Measurements from ENCODE around the gene EVA1A.

Gene EVA1A

DNA sequence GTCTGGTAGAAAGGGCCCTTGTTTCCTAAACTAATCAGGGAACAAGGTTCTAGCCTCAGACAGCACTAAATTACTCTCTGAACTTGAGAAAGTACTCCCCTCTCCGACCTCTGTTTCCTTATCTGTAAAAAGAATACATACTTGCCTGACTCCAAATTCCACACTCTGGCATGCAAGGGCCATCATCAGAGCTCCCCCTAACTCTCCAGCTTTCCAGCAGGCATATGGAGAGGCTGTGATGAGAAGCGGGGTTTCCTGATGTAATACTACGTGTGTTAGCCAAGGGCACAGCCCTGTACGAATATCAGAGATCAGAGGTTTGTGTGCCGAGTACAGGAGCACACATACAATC is 1.8 kb upstream of the EVA1A start:
- DNase-seq: no peak

DNA sequence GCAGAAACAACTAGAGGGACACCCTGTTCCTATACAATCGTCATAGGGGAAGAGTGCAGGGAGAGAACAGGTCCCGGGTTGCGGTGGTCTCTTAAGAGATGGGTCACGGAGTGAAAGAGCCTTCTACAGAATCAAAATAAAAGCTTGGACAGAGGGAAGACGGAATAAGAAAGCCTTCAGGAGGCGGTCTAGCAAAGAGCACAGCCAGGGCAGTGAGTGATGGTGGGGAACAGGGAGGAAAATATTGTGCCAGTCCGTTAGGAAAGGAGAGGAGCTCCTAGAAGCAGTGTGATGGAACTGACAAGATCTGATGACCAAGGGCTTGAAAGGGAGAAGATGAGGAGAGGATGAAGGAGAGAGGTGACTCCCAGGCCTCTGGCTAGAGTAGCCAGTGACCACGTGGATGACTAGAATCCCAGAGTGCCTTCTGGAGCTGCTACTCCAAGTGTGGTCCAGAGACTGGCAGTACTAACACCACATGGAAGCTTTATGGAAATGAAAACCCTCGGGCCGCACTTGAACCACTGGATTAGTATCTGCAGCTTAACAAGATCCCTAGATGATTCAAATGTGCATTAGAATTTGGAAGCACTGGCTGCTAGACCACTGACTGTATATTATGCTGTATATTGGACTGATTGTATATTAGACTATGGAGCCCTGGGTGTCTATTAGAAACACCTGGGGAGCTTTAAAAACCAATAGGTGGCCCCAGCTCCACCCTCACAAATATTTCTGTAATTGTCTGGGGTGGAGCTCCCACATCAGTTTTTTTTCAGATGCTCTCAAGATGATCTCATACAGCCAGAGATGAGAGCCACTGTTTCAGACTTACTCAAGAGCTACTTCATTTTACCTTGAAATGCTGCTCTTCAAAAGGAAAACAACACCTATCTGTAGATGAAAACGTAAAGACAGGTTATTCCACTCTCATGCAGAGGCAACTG is 1.1 kb upstream of the EVA1A start:
- no peak for DNase-seq

DNA sequence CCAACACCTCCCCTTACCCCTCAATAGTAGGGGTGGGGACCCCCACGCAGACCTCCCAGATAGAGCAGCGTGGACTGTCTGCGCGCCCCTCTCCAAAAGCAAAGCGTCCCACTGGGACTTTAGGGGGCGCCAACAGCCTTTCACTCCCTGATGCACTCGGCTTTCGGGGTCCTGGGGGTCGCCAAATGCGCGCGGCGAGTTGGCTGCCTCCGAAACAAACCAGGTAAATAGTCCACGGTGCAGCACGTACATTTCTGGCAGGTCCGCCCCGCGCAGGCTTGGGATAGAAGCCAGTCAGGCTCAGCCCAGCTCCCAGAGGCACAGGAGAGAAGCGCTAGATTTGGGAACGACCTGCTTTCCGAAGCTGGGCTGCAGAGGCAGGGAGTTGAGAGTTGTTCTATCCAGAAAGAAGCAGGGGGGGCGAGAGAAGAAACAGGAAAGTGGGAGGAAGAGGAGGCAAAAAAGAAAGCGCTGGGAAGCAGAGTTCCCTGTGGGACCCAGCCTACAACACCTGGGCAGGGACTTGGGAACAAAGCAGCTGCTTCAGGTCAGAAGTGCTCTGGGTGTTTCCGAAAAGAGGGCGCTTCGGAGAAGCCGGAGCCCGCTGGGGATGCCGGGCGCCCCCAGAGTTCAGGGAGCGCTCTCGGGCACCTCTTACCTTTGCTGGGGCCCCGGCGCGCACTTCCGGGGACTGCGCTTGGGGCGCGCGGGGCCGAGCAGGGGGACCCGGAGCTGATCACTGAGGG is 544 bp downstream of the EVA1A start:
- peak; percentile 54 for DNase-seq

DNA sequence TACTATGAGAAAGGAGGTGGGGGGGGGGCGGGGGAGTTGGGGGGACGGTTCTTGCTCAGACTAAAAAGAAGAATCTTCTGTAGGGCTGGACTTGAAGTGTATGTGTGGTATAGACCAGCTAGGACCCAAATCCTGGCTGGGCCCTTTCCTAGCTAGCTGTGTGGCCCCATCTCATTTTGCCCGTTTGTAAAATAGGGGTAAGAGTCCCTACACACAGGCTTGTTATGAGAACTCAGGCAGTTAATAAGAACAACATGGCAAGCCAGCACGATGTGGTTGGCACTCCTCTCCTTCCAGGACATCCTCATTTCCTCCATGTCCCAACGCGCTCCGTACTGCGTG is 1.1 kb downstream of the EVA1A start:
- no peak for DNase-seq

DNA sequence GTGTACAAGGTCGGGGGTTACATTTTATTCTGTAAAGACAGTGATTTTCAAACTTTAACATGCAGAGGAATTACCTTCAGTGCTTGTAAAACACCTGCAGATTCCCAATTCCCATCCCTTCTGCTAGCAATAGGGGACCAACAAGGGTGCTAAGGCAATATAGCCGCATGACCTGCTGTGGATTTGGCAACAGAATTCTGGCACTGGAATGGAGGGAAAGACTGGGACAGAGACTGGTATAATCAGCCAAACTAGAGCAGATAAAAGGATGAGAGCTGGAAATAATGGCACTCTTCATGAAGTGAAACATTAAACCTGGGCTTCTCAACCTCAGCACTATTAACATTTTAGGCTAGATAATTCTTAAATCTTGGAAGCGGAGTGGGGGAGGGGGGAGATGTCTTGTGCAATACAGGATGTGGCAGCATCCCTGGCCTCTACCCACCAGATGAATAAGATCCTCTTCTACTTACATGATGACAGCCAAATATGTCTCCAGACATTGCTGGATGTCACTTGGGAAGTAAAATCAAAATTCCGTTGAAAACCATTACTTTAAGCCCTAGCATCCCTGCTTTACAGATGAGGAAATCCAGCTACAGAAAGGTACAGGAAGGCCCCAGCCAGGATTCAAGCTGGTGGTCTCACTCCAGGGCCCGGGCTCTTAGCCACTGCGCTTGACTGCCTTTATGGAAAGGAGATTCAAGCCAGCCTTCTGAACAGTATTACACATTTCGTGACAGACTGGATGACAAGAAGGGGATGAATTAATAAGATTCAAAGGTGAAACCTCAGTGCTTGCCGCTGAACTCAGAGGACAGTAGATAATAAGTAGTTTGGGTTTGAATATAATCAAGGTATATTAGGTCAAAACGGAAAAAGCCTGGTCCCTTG is 1.7 kb downstream of the EVA1A start:
- DNase-seq: no peak

DNA sequence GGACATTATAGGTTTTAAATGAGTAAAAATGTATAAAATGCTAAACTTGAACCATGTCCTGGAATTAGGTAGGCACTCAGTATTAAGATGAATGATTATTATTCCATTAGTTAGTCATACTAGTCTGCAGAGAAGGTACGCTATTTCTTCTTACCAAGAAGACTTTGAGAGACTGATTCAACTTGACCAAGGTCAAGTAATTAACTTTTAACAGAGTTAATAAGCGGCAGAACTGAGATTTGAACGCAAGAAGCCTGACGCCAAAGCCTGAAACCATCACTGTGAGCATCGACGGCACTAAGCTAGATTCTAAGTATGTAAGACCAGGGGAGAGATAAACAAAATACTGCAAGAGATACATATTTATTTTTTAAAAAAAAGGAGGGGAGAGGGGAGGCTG is 2.6 kb downstream of the EVA1A start:
- no peak for DNase-seq

DNA sequence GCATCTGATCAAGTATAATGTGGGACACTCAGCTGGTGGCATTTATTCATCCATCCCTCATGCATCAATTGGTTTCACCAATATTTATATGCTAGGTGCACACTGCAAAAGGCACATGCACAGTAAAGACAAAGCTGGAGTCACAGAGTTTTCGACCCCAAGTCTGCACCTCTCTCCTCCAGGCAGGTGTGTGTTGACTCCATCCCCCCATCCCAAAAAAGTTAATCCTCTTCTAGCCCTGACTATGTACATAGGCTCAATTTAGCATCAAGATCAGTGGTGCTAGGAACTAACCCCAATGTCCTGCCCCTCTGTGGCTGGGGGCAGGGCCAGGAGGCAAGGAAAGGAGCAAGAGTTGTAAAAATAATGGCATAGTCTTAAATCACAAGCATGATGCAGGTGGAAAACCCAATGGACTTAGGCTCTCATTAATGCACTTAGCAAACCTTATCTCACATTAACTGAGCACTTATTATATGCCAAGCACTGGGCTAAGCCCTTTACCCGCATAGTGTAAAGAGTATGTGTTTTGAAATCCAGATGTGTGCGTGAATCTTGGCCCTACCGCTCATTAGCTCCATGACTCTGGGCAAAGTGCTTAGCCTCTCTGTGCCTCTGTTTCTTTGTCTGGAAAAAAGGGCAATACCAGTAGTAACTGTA is 3.1 kb downstream of the EVA1A start:
- no peak for DNase-seq

DNA sequence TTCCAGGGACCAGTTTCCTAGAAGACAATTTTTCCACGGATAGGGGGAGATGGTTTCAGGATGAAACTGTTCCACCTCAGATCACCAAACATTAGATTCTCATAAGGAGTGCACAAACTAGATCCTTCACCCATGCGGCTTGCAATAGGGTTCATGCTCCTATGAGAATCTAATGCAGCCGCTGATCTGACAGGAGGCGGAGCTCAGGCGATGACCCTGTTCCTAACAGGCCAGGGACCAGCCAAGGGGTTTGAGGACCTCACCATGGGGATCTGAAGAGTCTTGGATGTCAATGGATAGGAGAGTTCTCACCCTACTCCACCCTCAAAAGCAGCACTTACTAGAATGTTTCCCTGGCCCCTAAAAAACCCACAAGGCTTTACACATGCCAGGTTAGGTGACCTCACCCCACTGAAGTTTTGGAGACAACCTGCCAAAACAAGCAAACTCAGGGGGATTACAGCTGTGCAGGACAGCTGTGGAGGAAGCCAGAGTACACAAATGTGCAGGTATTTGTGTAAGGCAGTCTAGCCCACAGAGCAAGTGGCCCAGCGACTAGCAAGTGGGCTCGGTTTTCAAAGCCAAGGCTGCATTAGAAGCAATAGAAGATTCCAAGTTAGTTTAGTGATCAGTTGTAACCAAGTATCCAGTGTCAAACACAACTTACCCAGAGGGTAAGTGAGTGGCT is 3.9 kb downstream of the EVA1A start:
- DNase-seq: no peak

DNA sequence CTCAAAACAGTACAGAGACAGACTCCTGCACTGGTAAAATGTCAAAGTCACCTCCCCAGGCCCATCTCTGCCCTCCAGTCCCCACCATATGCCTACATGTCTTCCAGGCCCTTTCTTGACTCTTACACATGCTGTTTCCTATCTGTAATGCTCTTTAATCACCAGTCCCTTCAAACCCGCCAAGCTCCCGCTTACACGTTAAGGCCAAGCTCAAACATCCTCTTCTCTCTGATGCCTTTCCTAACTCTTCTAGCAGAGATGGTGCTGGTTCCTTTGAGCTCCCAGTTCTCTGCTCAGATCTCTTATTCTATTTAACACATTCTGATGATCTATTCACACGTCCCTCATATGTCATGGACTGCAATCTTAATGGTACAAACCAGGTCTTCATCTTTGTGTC is 5.0 kb downstream of the EVA1A start:
- DNase-seq: no peak

DNA sequence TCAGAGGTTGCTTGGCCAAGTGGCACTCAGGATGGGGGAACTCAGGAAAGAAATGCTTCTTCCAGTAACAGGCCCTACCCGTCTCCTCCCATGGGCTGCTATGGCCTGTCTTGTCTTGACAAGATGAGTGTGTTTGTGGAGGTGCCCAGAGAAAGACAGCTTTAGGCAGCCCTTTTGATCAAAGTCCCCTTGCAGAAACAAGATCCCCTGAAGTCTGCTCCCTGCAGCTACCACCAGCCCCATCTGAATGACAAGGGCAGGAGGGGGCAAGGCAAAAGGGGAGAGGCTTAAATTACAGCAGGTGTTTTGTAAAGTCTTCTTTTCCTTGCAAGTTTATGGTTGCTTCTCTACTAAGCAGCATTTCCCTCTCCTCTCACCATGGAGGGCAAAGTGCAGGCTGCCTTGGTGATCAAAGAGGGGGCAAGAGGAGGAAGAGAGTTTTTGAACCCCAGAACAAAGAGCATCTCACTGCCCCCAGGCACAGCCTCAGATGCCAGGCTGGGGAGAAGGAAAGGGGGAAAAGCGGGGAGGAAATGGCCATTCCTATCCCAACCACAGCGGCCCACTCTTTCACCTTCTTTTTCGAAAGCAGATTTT is 6.7 kb downstream of the EVA1A start:
- DNase-seq: no peak

DNA sequence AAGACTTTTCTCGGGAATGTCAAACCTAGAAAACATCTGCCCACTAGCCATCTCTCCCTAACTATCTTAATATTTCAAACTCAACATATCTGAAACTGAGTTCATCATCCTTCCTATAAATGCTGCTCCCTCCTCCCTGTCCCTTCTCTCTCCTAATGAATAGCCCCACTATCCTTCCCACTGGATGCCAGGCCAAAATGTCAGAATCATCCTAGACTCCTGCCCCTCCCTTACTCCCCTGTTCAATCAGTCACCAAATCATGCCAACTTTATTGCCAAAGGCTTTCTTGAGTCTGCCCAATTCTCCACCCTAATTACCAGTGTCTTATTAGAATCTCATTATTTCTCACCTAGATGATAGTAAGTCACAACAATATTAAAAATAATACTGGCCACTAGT is 8.5 kb downstream of the EVA1A start:
- no peak for DNase-seq

DNA sequence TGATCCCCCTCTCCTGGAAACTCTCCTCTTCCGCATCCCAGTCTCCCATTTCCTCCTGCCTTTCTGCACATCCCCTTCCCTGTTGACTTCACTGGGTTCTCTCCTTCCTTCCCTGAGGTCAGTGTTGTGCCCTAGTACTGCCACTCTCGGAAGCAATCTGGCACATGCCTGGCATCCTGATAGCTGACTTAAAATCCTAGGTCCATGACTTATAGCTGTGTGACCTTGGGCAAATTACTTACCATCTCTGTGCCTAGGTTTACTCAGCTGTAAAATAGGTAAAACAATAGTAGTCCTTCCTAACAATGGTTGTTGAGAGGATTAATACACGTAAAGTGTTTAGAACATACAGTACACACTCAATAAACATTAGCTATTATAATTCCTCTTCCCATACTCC is 9.3 kb downstream of the EVA1A start:
- DNase-seq: no peak

DNA sequence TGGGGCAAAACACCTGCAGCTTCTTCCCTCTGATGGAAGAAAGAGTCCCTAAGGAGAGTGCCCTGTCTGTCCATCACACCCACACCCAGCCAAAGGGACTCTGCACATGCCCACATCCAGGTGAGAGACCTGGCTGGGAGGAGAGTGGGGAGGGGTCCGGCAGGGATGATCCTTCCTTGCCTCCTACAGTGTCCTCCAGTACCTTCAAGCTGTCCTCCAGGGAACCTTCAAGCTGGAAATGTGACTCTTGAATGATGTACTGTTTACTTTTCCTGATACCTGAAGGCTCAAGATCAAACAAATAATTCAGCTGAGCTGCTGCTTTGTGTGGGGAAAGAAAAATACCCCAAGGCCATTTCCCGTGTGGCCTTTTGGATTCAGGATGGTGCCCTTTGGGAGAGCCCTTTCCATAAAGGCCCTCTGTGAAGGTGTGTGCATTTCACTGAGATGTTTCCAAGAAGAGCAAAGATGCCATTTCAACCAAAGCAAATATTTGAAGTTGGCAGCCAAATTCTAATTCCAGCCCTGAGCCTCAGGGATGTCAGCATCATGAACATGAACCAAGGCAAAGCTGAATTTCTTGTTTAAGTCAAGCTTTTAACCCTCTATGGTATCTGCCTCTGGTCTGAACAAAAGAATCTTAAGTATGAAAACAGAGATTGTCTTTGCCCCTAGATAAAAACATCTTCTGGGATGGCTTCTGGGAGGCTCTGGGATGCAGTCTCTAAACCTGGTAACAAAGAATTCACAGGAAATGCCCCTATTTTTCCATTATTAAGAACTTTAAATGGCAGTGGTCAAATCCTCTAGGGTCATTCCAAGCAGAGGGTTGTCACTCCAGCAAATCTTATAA is 11.1 kb downstream of the EVA1A start:
- DNase-seq: no peak

DNA sequence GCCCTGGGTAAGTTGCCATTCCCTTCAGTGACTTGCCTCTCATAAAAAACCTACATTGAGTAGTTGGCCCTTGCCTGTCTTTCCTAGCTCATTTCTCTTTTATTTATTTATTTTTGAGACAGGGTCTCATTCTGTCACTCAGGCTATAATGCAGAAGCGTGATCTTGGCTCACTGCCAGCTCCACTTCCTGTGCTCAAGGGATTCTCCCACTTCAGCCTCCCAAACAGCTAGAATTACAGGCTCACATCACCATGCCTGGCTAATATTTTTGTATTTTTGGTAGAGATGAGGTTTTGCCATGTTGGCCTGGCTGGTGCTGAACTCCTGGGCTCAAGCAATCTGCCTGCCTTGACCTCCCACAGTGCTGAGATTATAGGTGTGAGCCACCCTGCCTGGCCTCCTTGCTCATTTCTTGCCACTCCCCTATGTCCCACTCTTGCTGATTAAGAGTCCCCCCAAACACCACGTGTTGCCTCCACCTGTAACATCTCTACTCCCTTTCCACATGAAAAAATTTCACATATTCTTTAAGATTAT is 12.6 kb downstream of the EVA1A start:
- DNase-seq: no peak

DNA sequence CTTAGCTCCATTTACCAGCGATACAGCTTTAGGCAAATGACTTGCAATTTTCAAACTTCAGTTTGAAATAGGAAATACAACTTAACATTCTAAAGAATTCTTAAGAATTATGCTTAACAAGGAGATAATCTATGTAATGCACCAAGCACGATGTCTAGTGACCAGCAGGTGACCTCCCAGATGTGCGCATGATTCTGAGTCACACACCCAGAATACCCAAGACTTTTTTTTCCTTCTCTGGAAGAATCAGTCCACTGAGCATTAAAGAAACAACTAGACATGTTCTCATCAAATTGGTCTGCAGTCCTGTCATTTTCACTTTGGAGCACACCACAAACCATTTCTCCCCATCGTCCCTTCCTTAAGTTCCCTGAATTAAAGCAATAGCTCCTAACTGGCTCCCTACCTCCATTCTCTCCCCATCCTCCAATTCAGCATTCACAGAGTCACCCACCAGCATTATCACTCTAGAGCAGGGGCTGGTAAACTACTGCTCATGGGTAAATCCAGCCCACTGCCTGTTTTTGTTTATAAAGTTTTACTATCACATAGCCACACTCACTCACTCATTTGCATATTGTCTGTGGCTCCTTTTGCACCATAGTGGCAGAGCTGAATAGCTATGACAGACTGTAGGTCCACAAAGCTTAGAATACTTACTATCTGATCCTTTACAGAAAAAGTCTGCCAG is 13.2 kb downstream of the EVA1A start:
- no peak for DNase-seq

DNA sequence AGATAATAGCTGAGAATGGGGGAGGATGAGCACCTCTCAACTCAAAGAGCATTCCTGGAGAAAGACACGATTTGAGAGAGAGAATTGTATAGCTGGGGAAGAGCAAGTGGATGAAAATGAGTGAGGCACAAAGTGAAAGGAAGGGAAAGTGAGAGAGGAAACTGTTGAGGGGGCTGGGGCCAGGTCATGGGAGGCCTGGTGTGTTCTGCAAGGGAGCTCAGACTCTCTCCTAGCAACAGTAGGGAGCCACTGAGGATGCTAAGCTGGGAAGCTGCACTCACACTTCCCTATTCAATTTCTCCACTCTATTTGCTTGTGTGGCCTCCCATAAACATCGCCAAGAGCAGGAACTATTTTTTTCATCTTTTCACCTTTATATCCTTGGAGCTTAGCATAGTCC is 14.8 kb downstream of the EVA1A start:
- DNase-seq: no peak

DNA sequence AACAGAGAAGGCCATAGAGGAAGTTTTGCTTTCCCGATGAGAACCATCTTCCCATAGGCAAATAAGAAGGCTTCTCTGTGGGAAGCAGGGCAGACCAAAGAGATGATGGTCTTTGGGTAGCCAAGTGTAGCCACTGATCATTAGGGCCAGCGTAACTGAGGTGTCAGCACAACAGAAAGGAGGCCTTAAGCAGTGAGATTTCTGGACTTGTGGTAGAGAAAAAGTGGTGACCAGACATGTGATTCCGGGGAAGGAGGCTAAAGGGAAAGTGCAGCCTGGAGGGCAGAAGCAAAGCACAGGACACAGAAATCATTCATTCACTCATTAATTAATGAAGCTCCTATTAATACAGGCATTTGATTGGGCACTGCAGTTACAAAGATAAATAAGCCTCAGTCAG is 15.4 kb downstream of the EVA1A start:
- DNase-seq: no peak

DNA sequence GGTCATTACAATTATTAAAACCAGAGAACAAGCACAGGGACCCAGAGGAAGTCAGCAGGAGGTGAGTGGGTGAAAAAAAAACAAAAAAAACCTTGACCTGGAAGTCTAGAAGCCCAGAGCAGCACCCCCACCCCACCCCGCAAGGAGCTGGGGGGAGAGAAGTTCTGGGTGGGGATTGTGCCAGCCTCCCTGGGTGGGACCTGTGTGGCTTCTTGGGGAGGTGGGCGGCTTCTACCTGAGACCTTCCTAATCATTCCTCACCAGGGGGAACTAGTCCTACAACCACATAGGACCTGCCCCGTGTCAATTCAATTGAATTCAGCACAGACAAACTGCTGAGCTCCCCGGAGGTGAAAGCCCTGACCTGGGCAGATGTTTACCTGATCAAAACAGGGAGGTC is 17.3 kb downstream of the EVA1A start:
- DNase-seq: no peak

DNA sequence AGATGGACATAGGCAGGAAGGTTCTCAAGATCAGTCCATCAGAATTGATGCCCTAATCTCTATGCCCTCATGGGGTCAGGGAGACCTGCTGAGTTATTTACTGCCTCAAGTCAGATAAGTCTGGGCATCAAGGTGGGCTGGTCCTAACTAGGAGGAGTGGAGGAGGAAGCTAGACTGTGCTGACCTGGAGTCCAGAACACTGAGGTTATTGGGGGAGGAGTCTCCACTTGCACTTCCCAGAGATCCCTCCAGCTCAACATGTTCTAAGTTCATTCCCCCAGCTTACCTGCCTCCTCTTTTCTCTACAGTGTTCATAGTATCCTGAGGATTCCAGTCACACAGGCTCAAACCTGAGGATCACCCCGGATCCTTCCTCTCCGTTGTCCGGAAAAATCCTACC is 19.3 kb downstream of the EVA1A start:
- DNase-seq: no peak

DNA sequence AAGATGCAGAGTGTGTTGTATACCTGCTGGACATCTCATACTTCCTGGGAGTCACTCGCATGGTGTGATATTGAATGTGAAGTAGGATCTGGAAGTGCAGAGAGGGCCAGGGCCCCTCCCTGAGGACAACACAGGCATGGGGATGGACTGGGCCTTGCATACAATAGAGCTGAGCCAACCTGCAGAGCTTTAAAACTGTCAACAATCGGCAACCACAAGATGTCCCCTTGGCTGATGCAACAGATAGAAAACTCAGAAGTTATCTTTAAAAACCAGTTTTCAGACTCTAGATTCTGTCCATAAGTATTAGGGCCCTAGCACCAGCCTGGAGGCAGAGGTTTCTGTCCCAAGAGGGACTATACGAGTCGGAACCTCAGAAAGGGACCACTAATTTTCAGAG is 19.7 kb downstream of the EVA1A start:
- DNase-seq: no peak

Data from activated CD8-positive, alpha-beta memory T cell treated with anti-CD3 and anti-CD28 coated beads, Interleukin-2, amount 50 U/mL, for 48 hours (primary cell).